ENCODE measurements around the gene ANKFY1.
A peak's percentile ranks its signal among the peaks of the same experiment; 100 is the strongest.

DNA sequence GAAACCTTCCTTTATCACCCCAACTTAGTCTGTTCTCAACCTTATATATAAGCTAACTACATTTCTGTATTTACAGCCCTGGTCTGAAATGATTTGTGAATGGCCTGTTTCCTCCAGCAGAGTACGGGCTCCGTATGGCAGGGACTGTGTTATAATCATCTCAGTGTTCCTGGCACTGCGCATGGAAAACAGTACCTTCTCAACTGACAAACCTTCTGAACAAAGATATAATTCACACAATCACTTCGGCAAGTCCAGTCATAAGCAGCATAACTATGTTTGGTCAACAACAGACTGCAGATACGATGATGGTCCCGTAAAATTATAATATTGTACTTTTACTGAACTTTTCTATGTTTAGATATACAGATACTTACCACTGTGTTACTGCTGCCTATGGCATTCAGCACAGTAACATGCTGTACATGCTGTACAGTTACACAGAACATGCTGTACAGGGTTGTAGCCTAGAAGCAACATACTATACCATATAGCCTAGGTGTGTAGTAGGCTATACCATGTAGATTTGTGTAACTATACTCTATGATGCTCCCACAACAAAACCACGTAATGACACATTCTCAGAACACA lies 30.0 kb downstream of the ANKFY1 start:
- TF ChIP-seq, protein P1, sequence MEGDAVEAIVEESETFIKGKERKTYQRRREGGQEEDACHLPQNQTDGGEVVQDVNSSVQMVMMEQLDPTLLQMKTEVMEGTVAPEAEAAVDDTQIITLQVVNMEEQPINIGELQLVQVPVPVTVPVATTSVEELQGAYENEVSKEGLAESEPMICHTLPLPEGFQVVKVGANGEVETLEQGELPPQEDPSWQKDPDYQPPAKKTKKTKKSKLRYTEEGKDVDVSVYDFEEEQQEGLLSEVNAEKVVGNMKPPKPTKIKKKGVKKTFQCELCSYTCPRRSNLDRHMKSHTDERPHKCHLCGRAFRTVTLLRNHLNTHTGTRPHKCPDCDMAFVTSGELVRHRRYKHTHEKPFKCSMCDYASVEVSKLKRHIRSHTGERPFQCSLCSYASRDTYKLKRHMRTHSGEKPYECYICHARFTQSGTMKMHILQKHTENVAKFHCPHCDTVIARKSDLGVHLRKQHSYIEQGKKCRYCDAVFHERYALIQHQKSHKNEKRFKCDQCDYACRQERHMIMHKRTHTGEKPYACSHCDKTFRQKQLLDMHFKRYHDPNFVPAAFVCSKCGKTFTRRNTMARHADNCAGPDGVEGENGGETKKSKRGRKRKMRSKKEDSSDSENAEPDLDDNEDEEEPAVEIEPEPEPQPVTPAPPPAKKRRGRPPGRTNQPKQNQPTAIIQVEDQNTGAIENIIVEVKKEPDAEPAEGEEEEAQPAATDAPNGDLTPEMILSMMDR (IDR thresholded peaks at IDR 0.05 in 4 of 5, conservative IDR thresholded peaks at IDR 0.05 in 1 of 5), result no peak
- TF ChIP-seq POLR2A (IDR thresholded peaks at IDR 0.05), result peak in 1 of 2 donors; percentile 53

All from gastrocnemius medialis (tissue), 4 donors.